ENCODE results near the gene ADAMTS6. TPM values are rescaled to one million over a fixed set of nuclear protein-coding genes. Genes with fewer than 3 reads are reported as not detected.

ADAMTS6 gene
- total RNA-seq, 4 donors from 2014 or later = 0.80 to 13.2 (median 2.2) TPM

DNA sequence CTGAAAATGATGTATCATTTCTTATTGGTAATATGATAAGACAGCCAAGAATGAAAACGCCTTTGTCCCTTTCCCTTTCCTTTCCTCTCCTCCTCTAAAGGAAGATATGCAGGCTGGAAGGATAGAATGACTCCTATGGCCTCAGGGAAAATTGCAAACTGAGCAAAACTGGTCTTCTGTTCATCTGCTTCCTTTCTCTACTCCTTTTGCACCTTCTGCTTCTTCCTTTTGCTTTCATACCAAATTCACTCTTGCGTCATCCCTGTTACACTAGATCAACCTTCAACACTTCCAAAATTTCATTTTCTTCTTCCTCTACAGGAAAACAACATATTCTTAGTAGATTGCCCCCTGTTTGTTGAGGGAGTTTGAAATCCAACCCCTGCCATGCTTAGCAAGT is 234.1 kb downstream of the ADAMTS6 start:
- no peak overlapping the region for H3K4me3 ChIP-seq
- DNase-seq = no peak
- H3K9me3 ChIP-seq = no peaks in the 10 kb centered on the region
- no peaks in the 10 kb centered on the region for H3K27me3 ChIP-seq
- H3K27ac ChIP-seq = no peak overlapping the region
- H3K4me1 ChIP-seq = no peaks in the 10 kb centered on the region
- no peak for TF ChIP-seq POLR2A (IDR thresholded peaks at IDR 0.05)
- TF ChIP-seq, protein P1, sequence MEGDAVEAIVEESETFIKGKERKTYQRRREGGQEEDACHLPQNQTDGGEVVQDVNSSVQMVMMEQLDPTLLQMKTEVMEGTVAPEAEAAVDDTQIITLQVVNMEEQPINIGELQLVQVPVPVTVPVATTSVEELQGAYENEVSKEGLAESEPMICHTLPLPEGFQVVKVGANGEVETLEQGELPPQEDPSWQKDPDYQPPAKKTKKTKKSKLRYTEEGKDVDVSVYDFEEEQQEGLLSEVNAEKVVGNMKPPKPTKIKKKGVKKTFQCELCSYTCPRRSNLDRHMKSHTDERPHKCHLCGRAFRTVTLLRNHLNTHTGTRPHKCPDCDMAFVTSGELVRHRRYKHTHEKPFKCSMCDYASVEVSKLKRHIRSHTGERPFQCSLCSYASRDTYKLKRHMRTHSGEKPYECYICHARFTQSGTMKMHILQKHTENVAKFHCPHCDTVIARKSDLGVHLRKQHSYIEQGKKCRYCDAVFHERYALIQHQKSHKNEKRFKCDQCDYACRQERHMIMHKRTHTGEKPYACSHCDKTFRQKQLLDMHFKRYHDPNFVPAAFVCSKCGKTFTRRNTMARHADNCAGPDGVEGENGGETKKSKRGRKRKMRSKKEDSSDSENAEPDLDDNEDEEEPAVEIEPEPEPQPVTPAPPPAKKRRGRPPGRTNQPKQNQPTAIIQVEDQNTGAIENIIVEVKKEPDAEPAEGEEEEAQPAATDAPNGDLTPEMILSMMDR (IDR thresholded peaks at IDR 0.05) = no peak
- no peaks in the 10 kb centered on the region for H3K36me3 ChIP-seq

DNA sequence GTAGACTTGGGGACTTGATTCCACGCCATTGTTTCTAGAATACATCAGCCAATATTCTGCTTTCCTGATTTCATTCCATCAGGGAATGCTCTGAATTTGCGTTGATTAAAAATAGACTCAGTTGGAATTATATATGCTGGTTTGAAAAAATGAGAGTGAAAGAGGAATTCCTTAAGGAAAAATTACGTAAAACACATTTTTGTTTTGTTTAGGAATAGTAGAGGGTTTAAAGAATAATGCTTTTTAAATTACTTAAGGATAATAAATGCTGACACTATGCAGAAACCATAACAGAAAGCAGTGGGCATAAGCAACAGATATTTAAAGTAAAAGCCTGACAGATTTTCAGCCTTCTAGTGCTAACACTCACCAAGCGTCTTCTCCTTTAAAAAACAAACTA is 235.0 kb downstream of the ADAMTS6 start:
- no peaks in the 10 kb centered on the region for H3K9me3 ChIP-seq
- no peaks in the 10 kb centered on the region for H3K27me3 ChIP-seq
- TF ChIP-seq POLR2A (IDR thresholded peaks at IDR 0.05) = no peak
- TF ChIP-seq, protein P1 (IDR thresholded peaks at IDR 0.05) = no peak
- no peak overlapping the region for H3K4me3 ChIP-seq
- DNase-seq = no peak
- H3K27ac ChIP-seq = no peak overlapping the region
- H3K4me1 ChIP-seq = no peaks in the 10 kb centered on the region
- H3K36me3 ChIP-seq = no peaks in the 10 kb centered on the region

DNA sequence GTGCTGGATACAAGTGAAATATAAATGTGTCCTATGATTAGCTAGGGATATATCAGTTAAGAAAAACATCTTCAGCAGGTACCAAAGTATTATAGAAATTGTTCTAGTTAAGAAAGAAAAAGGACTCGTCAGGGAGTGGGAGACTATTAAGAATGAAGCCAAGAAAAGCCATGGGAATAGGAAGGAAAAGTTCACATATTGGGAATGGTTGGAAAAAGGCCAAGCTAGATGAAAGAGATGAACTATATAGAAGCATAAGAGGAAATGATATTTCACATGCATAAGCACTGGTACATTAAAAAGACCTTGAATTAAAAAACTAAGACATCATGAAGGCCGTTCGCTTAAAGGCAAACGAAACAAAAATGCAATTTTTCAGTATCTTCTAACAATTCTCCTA is 237.7 kb downstream of the ADAMTS6 start:
- Histone ChIP-seq H3K9me3 (no peaks in the 10 kb centered on the region), H3K27ac (no peak overlapping the region), H3K4me1 (no peaks in the 10 kb centered on the region), H3K4me3 (no peak overlapping the region), H3K36me3 (no peaks in the 10 kb centered on the region), H3K27me3 (no peaks in the 10 kb centered on the region)
- TF ChIP-seq, protein P1 (IDR thresholded peaks at IDR 0.05) = no peak
- no peak for TF ChIP-seq POLR2A (IDR thresholded peaks at IDR 0.05)
- no peak for DNase-seq

DNA sequence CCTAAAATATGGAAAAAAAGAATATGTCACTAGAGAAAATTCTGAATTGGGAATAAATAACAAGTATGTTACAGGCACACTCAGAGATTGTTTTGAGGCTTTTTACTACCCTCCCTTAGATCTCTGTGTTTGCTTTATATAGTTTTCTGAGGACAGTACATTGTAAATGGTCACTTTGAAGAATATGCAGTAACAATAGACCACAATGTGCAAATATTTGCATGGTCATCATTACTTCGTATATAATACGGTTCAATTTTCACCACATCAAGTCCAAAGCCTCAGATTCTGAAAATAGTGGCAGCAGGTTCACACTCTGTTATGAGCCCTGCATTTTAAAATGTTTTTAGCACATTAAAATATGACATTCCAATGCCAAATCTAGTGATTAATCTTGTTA is 238.6 kb downstream of the ADAMTS6 start:
- Histone ChIP-seq H3K27ac (no peak overlapping the region), H3K4me3 (no peak overlapping the region), H3K4me1 (no peaks in the 10 kb centered on the region), H3K9me3 (no peaks in the 10 kb centered on the region), H3K27me3 (no peaks in the 10 kb centered on the region), H3K36me3 (no peaks in the 10 kb centered on the region)
- no peak for DNase-seq
- no peak for TF ChIP-seq POLR2A (IDR thresholded peaks at IDR 0.05)
- TF ChIP-seq, protein P1 (IDR thresholded peaks at IDR 0.05) = no peak

DNA sequence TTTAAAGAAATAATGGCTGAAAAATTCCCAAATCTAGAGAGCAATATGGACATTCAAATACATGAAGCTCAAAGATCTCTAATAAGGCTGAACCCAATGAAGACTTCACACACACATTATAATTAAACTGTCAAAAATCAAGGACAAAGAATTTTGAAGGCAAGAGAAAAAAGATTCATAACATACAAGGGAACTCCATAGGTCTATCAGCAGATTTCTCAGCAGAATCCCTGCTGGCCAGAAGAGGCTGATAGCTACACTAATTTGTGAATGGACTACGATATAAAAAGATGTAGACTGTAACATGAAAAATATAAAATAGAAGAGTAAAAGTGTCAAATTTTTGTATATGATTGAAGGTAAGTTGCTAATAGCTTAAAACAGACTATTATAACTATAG is 251.9 kb downstream of the ADAMTS6 start:
- Histone ChIP-seq H3K36me3 (no peaks in the 10 kb centered on the region), H3K27me3 (no peaks in the 10 kb centered on the region), H3K4me3 (no peak overlapping the region), H3K9me3 (peaks cover 0 to 11% (median 0%) of the 10 kb centered on the region in 4 donors), H3K27ac (no peak overlapping the region), H3K4me1 (no peaks in the 10 kb centered on the region)
- TF ChIP-seq, protein P1 (IDR thresholded peaks at IDR 0.05) = no peak
- no peak for TF ChIP-seq POLR2A (IDR thresholded peaks at IDR 0.05)
- no peak for DNase-seq

DNA sequence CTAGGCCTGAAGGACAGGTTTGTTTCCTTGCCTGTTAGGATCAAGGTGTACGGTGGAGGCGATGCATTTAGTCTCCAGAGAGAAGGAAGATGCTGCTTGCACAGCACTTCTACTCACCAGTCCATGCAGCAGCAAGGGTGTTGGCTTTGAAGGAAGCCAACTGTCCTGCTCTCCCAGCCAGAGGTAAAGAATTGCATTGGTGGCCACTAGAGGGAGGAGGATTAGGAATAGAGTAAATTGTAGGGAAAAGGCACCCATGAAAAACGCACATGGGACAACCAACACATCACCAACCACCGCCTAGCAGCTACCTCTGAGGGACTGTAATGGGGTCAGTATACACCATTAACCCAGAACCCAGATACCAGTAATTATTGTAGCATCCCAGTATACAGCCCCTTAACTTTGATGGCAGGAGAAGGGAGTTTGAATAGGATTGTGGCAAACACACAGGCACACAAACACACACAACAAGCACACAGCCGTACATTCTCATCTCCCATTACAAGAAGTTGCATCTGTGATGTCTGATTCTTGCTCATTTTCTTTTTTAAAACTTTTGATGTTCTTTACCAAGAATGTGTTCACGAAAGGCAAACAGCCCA is 267.7 kb downstream of the ADAMTS6 start:
- H3K4me3 ChIP-seq = no peak overlapping the region
- no peaks in the 10 kb centered on the region for H3K4me1 ChIP-seq
- H3K27ac ChIP-seq = no peak overlapping the region
- no peaks in the 10 kb centered on the region for H3K36me3 ChIP-seq
- TF ChIP-seq, protein P1 (IDR thresholded peaks at IDR 0.05) = peak in 3 of 6 experiments; percentile 27 to 39 (median 28)
- TF ChIP-seq POLR2A (IDR thresholded peaks at IDR 0.05) = no peak
- H3K27me3 ChIP-seq = no peaks in the 10 kb centered on the region
- H3K9me3 ChIP-seq = no peaks in the 10 kb centered on the region
- DNase-seq = no peak

All from Peyer's patch (tissue), 4 donors.